GM12878 (cell line): Measurements from ENCODE around the gene MED13L. TPM values are rescaled to one million over a fixed set of nuclear protein-coding genes. Genes with fewer than 3 reads are reported as not detected.

Source experiments
- ATAC-seq: fragments of 200-7000 bp; cut with Tn5 transposase; 3 replicates; pipeline ENCODE4 v1.9.1; 2020; ENCODE audit warnings: mild to moderate bottlenecking, moderate library complexity
- BruUV-seq: library from RNA; stranded (reverse); fragments of 400-500 nt; replicated peaks from 2 replicates; lab custom pipeline; 2021; lab: Mats Ljungman, UMichigan
- CTCF ChIA-PET: fragments of 300-600 bp; sonication (Branson Sonifier 250); formaldehyde crosslinking; extraction: SDS; loops from one replicate; lab custom pipeline; 2021; ENCODE audit warnings: inconsistent platforms; lab: Yijun Ruan, JAX
- POLR2A ChIA-PET: fragments of 350-600 bp; formaldehyde crosslinking; extraction: SDS; loops from one replicate; lab custom pipeline; 2021; ENCODE audit warnings: inconsistent platforms; lab: Charles Lee
- RAD21 ChIA-PET: fragments of 300-600 bp; sonication (Branson Sonifier 250); formaldehyde crosslinking; loops from one replicate; lab custom pipeline; 2023; ENCODE audit warnings: antibody characterized with exemption; ENCODE audit not compliant: unreplicated experiment; lab: Charles Lee
- SMC1A ChIA-PET: fragments of 300-600 bp; sonication (Branson Sonifier 250); formaldehyde crosslinking; loops from one replicate; lab custom pipeline; 2023; ENCODE audit not compliant: unreplicated experiment, uncharacterized antibody; lab: Charles Lee
- DNase-seq: peaks from one replicate; pipeline ENCODE4 v3.0.0-alpha.2; 2011; ENCODE audit warnings: low read depth, low spot score
- FAIRE-seq: peaks from 3 replicates; lab custom pipeline; 2011; peaks lifted over from hg19 to GRCh38; lab: Jason Lieb, UNC
- H2AFZ ChIP-seq: 2 replicates; pipeline ENCODE4 v1.6.0; 2011; ENCODE audit warnings: low read depth, low read length, control low read depth; ENCODE audit not compliant: control insufficient read depth
- H3K27ac ChIP-seq: 2 replicates; pipeline ENCODE4 v1.5.1; 2011; ENCODE audit warnings: control low read depth; ENCODE audit not compliant: control insufficient read depth, insufficient read depth
- H3K27me3 ChIP-seq, 2 experiments: replicated peaks in 1 of 2; 2 replicates each; pipeline versions ENCODE4 v1.6.0 to v1.6.1; 2011; ENCODE audit warnings: low read length in 1 of 2; ENCODE audit not compliant: control insufficient read depth in 2 of 2, insufficient read depth in 2 of 2
- H3K36me3 ChIP-seq, 2 experiments: 2 replicates each; pipeline ENCODE4 v1.5.1; 2011; ENCODE audit warnings: low read length in 1 of 2; ENCODE audit not compliant: control insufficient read depth in 2 of 2, insufficient read depth in 2 of 2
- H3K4me1 ChIP-seq: 2 replicates; pipeline ENCODE4 v1.6.1; 2011; ENCODE audit warnings: mild to moderate bottlenecking, low read length, moderate library complexity, mixed read lengths; ENCODE audit not compliant: control insufficient read depth, insufficient read depth
- H3K4me2 ChIP-seq: 2 replicates; pipeline ENCODE4 v1.6.0; 2011; ENCODE audit warnings: control low read depth; ENCODE audit not compliant: control insufficient read depth, insufficient read depth
- H3K4me3 ChIP-seq: fragments of 200-600 bp; sonication (generic); 2 replicates; pipeline ENCODE4 v1.5.1; 2016
- H3K79me2 ChIP-seq: 2 replicates; pipeline ENCODE4 v1.6.0; 2011; ENCODE audit warnings: low read length; ENCODE audit not compliant: control insufficient read depth, insufficient read depth
- H3K9ac ChIP-seq: 2 replicates; pipeline ENCODE4 v1.8.0; 2011; ENCODE audit warnings: low read length, control low read depth, mixed read lengths; ENCODE audit not compliant: control insufficient read depth, insufficient read depth
- H3K9me3 ChIP-seq: replicated peaks from 3 replicates; pipeline ENCODE4 v1.5.1; 2011; ENCODE audit warnings: mild to moderate bottlenecking, low read length; ENCODE audit not compliant: control insufficient read depth, insufficient read depth
- H4K20me1 ChIP-seq: 2 replicates; pipeline ENCODE4 v1.6.0; 2011; ENCODE audit not compliant: control insufficient read depth, insufficient read depth
- CBFB ChIP-seq: IDR thresholded peaks from 2 replicates; pipeline ENCODE4 v1.6.1; 2016; ENCODE audit warnings: antibody characterized with exemption, low read depth
- CHD1 ChIP-seq: IDR thresholded peaks from 2 replicates; pipeline ENCODE4 v1.6.1; 2012; ENCODE audit warnings: low read depth, low read length, improper control_type of control experiment
- ETV6 ChIP-seq, 2 experiments: fragments of 450-650 bp in 1 of 2; IDR thresholded peaks in 1 of 2; conservative IDR thresholded peaks in 1 of 2; 2 replicates each; pipeline ENCODE4 v1.6.1; 2014; ENCODE audit warnings: antibody characterized with exemption in 1 of 2, borderline replicate concordance in 1 of 2, low read depth in 1 of 2, mild to moderate bottlenecking in 1 of 2, moderate library complexity in 1 of 2
- FOXK2 ChIP-seq: fragments of 450-650 bp; IDR thresholded peaks from 2 replicates; pipeline ENCODE4 v1.6.1; 2017; ENCODE audit warnings: mild to moderate bottlenecking, moderate library complexity
- HDGF ChIP-seq: fragments of 450-650 bp; IDR thresholded peaks from 2 replicates; pipeline ENCODE4 v1.6.1; 2016; ENCODE audit warnings: antibody characterized with exemption
- IKZF2 ChIP-seq, 2 experiments: fragments of 450-650 bp; IDR thresholded peaks; 2 replicates each; pipeline ENCODE4 v1.6.1; 2017; ENCODE audit warnings: mild to moderate bottlenecking in 2 of 2, moderate library complexity in 2 of 2
- IRF5 ChIP-seq: fragments of 450-650 bp; IDR thresholded peaks from 2 replicates; pipeline ENCODE4 v1.6.1; 2017; ENCODE audit warnings: borderline replicate concordance
- KLF5 ChIP-seq: fragments of 450-650 bp; IDR thresholded peaks from 2 replicates; pipeline ENCODE4 v1.6.1; 2014; ENCODE audit warnings: mild to moderate bottlenecking; ENCODE audit not compliant: partially characterized antibody
- MXI1 ChIP-seq: fragments of 150-350 bp; IDR thresholded peaks from 2 replicates; pipeline ENCODE4 v1.6.1; 2011; ENCODE audit warnings: low read depth, mild to moderate bottlenecking, inconsistent platforms, low read length, improper control_type of control experiment
- RELA ChIP-seq: fragments of 450-650 bp; IDR thresholded peaks from 2 replicates; pipeline ENCODE4 v1.8.0; 2014; ENCODE audit warnings: borderline replicate concordance; ENCODE audit not compliant: partially characterized antibody
- SREBF1 ChIP-seq: IDR thresholded peaks from 2 replicates; pipeline ENCODE4 v1.6.1; 2012; ENCODE audit warnings: mild to moderate bottlenecking, low read length
- ZBTB11 ChIP-seq: fragments of 450-650 bp; formaldehyde crosslinking; IDR thresholded peaks from 2 replicates; pipeline ENCODE4 v1.5.0; 2022; ENCODE audit warnings: mild to moderate bottlenecking, missing genetic modification characterization
- WGBS: methylation state at CpG from one replicate; pipeline ENCODE4 v1.1.6; 2016; ENCODE audit warnings: low lambda C conversion rate; ENCODE audit not compliant: insufficient replicate concordance, insufficient coverage; ENCODE audit errors: missing lambda C conversion rate; 5-methylcytosine and 5-hydroxymethylcytosine counted together
- in situ Hi-C: fragments of 300-500 bp; cut with MboI; formaldehyde crosslinking; loops from 9 replicates; pipeline ENCODE4 v1.14.3; 2018; ENCODE audit warnings: mixed read lengths
- intact Hi-C: fragments of 100-400 bp; cut with micrococcal nuclease; formaldehyde crosslinking; loops from one replicate; pipeline ENCODE4 v1.14.2; 2022; ENCODE audit not compliant: unreplicated experiment
- polyA plus RNA-seq, 11 experiments: library from polyadenylated mRNA; depleted of rRNA in 4 of 11; unstranded in 6 of 11; stranded (reverse) in 5 of 11; fragments of >200 nt; fragmentation: Nextera tagmentation in 4 of 11; fragmentation: Illumina TruSeq in 1 of 11; extraction: Ambion mirVana in 4 of 11; extraction: Trizol in 1 of 11; gene quantifications; 1 replicate in 1 of 11; 2 replicates in 10 of 11; pipeline versions ENCODE4 v1.2.1 to v1.2.3, GENCODE V29; 2011 to 2016; ENCODE audit warnings: inconsistent platforms in 2 of 11, missing spikeins in 2 of 11, low read depth in 1 of 11
- total RNA-seq, 4 experiments: library from RNA; depleted of rRNA in 3 of 4; stranded (reverse); fragments of >200 nt in 3 of 4; fragmentation: Illumina TruSeq in 1 of 4; extraction: Trizol in 1 of 4; gene quantifications; 2 replicates each; pipeline versions ENCODE4 v1.2.1 to v1.2.3, GENCODE V29; 2013 to 2021

MED13L gene
- total and polyA plus RNA-seq, 10 of the 15 experiments (the other 5 are each of a cell fraction or from before 2014, with no cell fraction given), result 3.7 to 30.1 (median 9.1) TPM

GRCh38 chr12:116002890-116003536 lies 274.5 kb downstream of the MED13L start:
- Histone ChIP-seq H3K79me2 (no peaks in the 10 kb centered on the region), H3K27ac (no peak overlapping the region), H3K4me3 (no peak overlapping the region), H3K27me3 (no peaks in the 10 kb centered on the region), H4K20me1 (no peaks in the 10 kb centered on the region), H3K9ac (no peak overlapping the region), H3K9me3 (no peaks in the 10 kb centered on the region), H3K4me2 (no peak overlapping the region), H3K36me3 (peaks cover 0 to 4% of the 10 kb centered on the region in 2 experiments; a peak in 1 of 4 replicates), H2AFZ (no peak overlapping the region), H3K4me1 (peaks cover 3% of the 10 kb centered on the region)
- intact Hi-C loops (no loop called here), in situ Hi-C loops (loop anchor here (10.0 kb wide), 1 partner anchor 592 kb away; no protein-coding TSS in a partner anchor)
- WGBS, result 93% methylated on average over 6 of the region's 6 CpGs
- SMC1A ChIA-PET, result interaction anchor here (1.0 to 1.9 kb wide), 4 partner anchors 8 to 597 kb away, joined by 3 to 4 read pairs (median 3); no protein-coding TSS in a partner anchor
- RAD21 ChIA-PET, result interaction anchor here (0.6 kb wide), 1 partner anchor 341 kb away, joined by 3 read pairs; no protein-coding TSS in a partner anchor
- ATAC-seq, result no peak
- no peak for FAIRE-seq
- no TSS peak for BruUV-seq
- DNase-seq, result no peak
- CTCF ChIA-PET, result interaction anchor here (0.9 kb wide), 1 partner anchor 165 kb away, joined by 3 read pairs; no protein-coding TSS in a partner anchor
- POLR2A ChIA-PET, result no interaction called here
- TF ChIP-seq RELA (no peak), CBFB (no peak), HDGF (no peak)

- Histone ChIP-seq H3K36me3 (peaks cover 0 to 4% of the 10 kb centered on the region in 2 experiments; a peak in 1 of 4 replicates), H3K27ac (no peak overlapping the region), H3K4me1 (peaks cover 3% of the 10 kb centered on the region), H3K79me2 (no peaks in the 10 kb centered on the region), H3K4me3 (no peak overlapping the region), H4K20me1 (no peaks in the 10 kb centered on the region), H2AFZ (no peak overlapping the region), H3K9ac (no peak overlapping the region), H3K27me3 (no peaks in the 10 kb centered on the region), H3K9me3 (no peaks in the 10 kb centered on the region), H3K4me2 (no peak overlapping the region)
- 80% methylated on average over 5 of the region's 5 CpGs for WGBS
- SMC1A ChIA-PET, result no interaction called here
- in situ Hi-C loops (loop anchor here (10.0 kb wide), 1 partner anchor 595 kb away; no protein-coding TSS in a partner anchor), intact Hi-C loops (no loop called here)
- no peak for DNase-seq
- POLR2A ChIA-PET, result no interaction called here
- BruUV-seq, result no TSS peak
- CTCF ChIA-PET, result interaction anchor here (1.1 to 3.6 kb wide), 3 partner anchors 13 to 236 kb away, joined by 4 to 34 read pairs (median 5); no protein-coding TSS in a partner anchor
- FAIRE-seq, result no peak
- ATAC-seq, result no peak
- RAD21 ChIA-PET, result no interaction called here
- TF ChIP-seq ETV6 (conservative IDR thresholded peaks at IDR 0.05 in 1 of 2, IDR thresholded peaks at IDR 0.05 in 1 of 2; ENCODE audit: borderline replicate concordance in 1 of 2, low read depth in 1 of 2) (no peak), IRF5 (no peak), RELA (no peak), KLF5 (no peak), IKZF2 (IDR thresholded peaks at IDR 0.05) (no peak), ZBTB11 (CRISPR knock-in tag) (no peak), CHD1 (no peak), SREBF1 (no peak), FOXK2 (no peak), MXI1 (no peak)
These were observed 277.2 kb downstream of the MED13L start for GRCh38 chr12:116000252-116000651.
